ENCODE results near the gene CES2. TPM values are rescaled to one million over a fixed set of nuclear protein-coding genes. Genes with fewer than 3 reads are reported as not detected.

CES2 gene
- total RNA-seq, 1 donor from 2014 or later, result 55.7 TPM

Other genes starting within 250 kb of the CES2 start
- gene CMTM4, start 238.8 kb upstream of the CES2 start, total RNA-seq, result 15.7 TPM
- gene DYNC1LI2, start 183.9 kb upstream of the CES2 start, total RNA-seq, result 149 TPM
- not detected for gene TERB1, start 133.9 kb upstream of the CES2 start, total RNA-seq
- gene NAE1, start 104.5 kb upstream of the CES2 start, total RNA-seq, result 30.0 TPM
- gene CA7, start 91.1 kb upstream of the CES2 start, total RNA-seq, result not detected
- gene PDP2, start 55.0 kb upstream of the CES2 start, total RNA-seq, result 14.0 TPM
- 0.25 TPM for gene CDH16, start 16.6 kb upstream of the CES2 start, total RNA-seq
- gene RRAD, start 10.0 kb upstream of the CES2 start, total RNA-seq, result 49.1 TPM
- gene CIAO2B, start 1.1 kb upstream of the CES2 start, total RNA-seq, result 105 TPM
- gene CES3, start 25.8 kb downstream of the CES2 start, total RNA-seq, result 0.98 TPM
- gene CES4A, start 53.1 kb downstream of the CES2 start, total RNA-seq, result 12.5 TPM
- 33.9 TPM for gene CBFB, start 93.6 kb downstream of the CES2 start, total RNA-seq
- 23.3 TPM for gene PHAF1, start 174.4 kb downstream of the CES2 start, total RNA-seq
- gene B3GNT9, start 215.5 kb downstream of the CES2 start, total RNA-seq, result 12.8 TPM
- 22.3 TPM for gene TRADD, start 224.4 kb downstream of the CES2 start, total RNA-seq
- gene FBXL8, start 224.4 kb downstream of the CES2 start, total RNA-seq, result 31.4 TPM
- gene HSF4, start 229.2 kb downstream of the CES2 start, total RNA-seq, result 54.3 TPM
- 19.2 TPM for gene NOL3, start 235.0 kb downstream of the CES2 start, total RNA-seq
- 17.4 TPM for gene MATCAP1, start 248.4 kb downstream of the CES2 start, total RNA-seq